Smooth muscle cell (in vitro differentiated cells): Measurements from ENCODE around the gene CCNY. TPM values are rescaled to one million over a fixed set of nuclear protein-coding genes. Genes with fewer than 3 reads are reported as not detected.

Experiments
- DNase-seq: peaks from one replicate; lab custom pipeline; 2025; ENCODE audit not compliant: unreplicated experiment; lab: John Stamatoyannopoulos, UW
- H2AFZ ChIP-seq: fragments of 200-600 bp; sonication (generic); 2 replicates; pipeline ENCODE4 v1.6.0; 2016; ENCODE audit warnings: antibody characterized with exemption, low read depth, mild to moderate bottlenecking
- H3F3A ChIP-seq: fragments of 200-600 bp; sonication (generic); 2 replicates; pipeline ENCODE4 v1.6.0; 2017; ENCODE audit warnings: antibody characterized with exemption, low read depth
- H3K27ac ChIP-seq: fragments of 200-600 bp; sonication (generic); 2 replicates; pipeline ENCODE4 v1.5.1; 2016; ENCODE audit warnings: low read depth, mild to moderate bottlenecking
- H3K27me3 ChIP-seq: fragments of 200-600 bp; sonication (generic); 2 replicates; pipeline ENCODE4 v1.6.1; 2016; ENCODE audit warnings: low read depth, mild to moderate bottlenecking
- H3K36me3 ChIP-seq: fragments of 200-600 bp; sonication (generic); 2 replicates; pipeline ENCODE4 v1.5.1; 2016; ENCODE audit warnings: low read depth
- H3K4me1 ChIP-seq: fragments of 200-600 bp; sonication (generic); 2 replicates; pipeline ENCODE4 v1.5.1; 2016; ENCODE audit warnings: low read depth
- H3K4me2 ChIP-seq: fragments of 200-600 bp; sonication (generic); 2 replicates; pipeline ENCODE4 v1.6.0; 2016; ENCODE audit warnings: mild to moderate bottlenecking
- H3K4me3 ChIP-seq: fragments of 200-600 bp; sonication (generic); 2 replicates; pipeline ENCODE4 v1.5.1; 2016; ENCODE audit warnings: mild to moderate bottlenecking
- H3K79me2 ChIP-seq: fragments of 200-600 bp; sonication (generic); 2 replicates; pipeline ENCODE4 v1.6.0; 2016; ENCODE audit warnings: low read depth, mild to moderate bottlenecking
- H3K9ac ChIP-seq: fragments of 200-600 bp; sonication (generic); 2 replicates; pipeline ENCODE4 v1.6.0; 2016; ENCODE audit warnings: low read depth
- H3K9me3 ChIP-seq: fragments of 200-600 bp; sonication (generic); replicated peaks from 2 replicates; pipeline ENCODE4 v1.5.1; 2016; ENCODE audit warnings: low read depth
- H4K20me1 ChIP-seq: fragments of 200-600 bp; sonication (generic); 2 replicates; pipeline ENCODE4 v1.6.0; 2016; ENCODE audit warnings: low read depth
- WGBS: methylation state at CpG from one replicate; pipeline ENCODE4 v1.1.7; 2016; ENCODE audit warnings: low lambda C conversion rate; 5-methylcytosine and 5-hydroxymethylcytosine counted together
- polyA plus RNA-seq: library from polyadenylated mRNA; unstranded; fragments of >200 nt; fragmentation: Nextera tagmentation; extraction: Ambion mirVana; gene quantifications from 2 replicates; pipeline ENCODE4 v1.2.1, GENCODE V29; 2016
- total RNA-seq: library from RNA; depleted of rRNA; stranded (reverse); fragments of >200 nt; gene quantifications from 2 replicates; pipeline ENCODE4 v1.2.3, GENCODE V29; 2014
- TF ChIP-seq, protein P1 (sequence below): fragments of 200-600 bp; sonication (generic); IDR thresholded peaks from 2 replicates; pipeline ENCODE4 v1.5.1; 2017; ENCODE audit warnings: borderline replicate concordance, mild to moderate bottlenecking, antibody characterized with exemption; ENCODE audit not compliant: insufficient read depth, poor library complexity, severe bottlenecking

The CCNY gene
- total and polyA plus RNA-seq, 2 experiments from 2014 or later = 46.9 to 57.5 TPM

DNA sequence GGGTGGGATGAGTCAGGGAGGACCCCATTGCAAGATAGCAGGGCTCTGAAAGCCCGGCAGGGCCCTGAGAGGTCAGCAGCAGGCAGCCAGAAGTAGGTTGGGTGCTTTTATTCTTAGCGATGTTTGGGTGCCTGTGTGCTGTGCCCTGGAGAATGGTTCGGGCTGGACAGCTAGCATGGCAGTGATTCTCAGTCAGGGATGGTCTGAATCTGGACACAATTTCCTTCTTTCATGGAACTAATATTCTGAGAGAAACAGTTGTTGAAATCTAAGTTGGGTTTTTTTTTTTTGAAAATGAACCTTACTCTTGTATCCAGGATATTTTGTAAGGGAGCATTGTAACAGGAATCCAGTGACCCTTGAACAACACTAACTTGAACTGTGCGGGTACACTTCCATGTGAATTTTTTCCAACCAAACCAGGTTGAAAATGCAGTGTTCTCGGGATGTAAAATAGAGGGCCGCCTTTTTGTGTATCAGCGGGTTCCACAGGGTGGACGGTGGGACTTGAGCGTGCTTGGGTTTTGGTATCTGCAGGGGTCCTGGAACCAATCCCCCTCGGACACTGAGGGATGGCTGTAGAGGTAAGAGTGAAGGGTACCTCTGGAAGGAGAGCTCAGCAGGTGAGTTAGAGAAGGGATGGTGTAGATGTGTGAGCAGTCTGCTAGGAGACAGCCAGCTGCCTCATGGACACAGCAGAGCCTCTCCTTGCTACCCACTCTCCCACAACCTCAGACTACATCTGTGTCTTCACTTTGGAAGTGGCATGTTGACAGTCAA lies 12.5 kb downstream of the CCNY start:
- H3K79me2 ChIP-seq = peaks cover 91% of the 10 kb centered on the region
- peaks cover 9% of the 10 kb centered on the region for H3F3A ChIP-seq
- no peaks in the 10 kb centered on the region for H3K27me3 ChIP-seq
- H4K20me1 ChIP-seq = peaks cover 100% of the 10 kb centered on the region
- no peak overlapping the region for H2AFZ ChIP-seq
- DNase-seq = no peak
- TF ChIP-seq, protein P1, sequence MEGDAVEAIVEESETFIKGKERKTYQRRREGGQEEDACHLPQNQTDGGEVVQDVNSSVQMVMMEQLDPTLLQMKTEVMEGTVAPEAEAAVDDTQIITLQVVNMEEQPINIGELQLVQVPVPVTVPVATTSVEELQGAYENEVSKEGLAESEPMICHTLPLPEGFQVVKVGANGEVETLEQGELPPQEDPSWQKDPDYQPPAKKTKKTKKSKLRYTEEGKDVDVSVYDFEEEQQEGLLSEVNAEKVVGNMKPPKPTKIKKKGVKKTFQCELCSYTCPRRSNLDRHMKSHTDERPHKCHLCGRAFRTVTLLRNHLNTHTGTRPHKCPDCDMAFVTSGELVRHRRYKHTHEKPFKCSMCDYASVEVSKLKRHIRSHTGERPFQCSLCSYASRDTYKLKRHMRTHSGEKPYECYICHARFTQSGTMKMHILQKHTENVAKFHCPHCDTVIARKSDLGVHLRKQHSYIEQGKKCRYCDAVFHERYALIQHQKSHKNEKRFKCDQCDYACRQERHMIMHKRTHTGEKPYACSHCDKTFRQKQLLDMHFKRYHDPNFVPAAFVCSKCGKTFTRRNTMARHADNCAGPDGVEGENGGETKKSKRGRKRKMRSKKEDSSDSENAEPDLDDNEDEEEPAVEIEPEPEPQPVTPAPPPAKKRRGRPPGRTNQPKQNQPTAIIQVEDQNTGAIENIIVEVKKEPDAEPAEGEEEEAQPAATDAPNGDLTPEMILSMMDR = no peak
- no peak overlapping the region for H3K4me2 ChIP-seq
- 89% methylated on average over 10 of the region's 10 CpGs for WGBS
- H3K36me3 ChIP-seq = no peaks in the 10 kb centered on the region
- H3K9ac ChIP-seq = no peak overlapping the region
- no peaks in the 10 kb centered on the region for H3K9me3 ChIP-seq
- H3K4me1 ChIP-seq = peaks cover 15% of the 10 kb centered on the region
- H3K4me3 ChIP-seq = no peak overlapping the region
- H3K27ac ChIP-seq = peak overlapping the region; percentile 34

DNA sequence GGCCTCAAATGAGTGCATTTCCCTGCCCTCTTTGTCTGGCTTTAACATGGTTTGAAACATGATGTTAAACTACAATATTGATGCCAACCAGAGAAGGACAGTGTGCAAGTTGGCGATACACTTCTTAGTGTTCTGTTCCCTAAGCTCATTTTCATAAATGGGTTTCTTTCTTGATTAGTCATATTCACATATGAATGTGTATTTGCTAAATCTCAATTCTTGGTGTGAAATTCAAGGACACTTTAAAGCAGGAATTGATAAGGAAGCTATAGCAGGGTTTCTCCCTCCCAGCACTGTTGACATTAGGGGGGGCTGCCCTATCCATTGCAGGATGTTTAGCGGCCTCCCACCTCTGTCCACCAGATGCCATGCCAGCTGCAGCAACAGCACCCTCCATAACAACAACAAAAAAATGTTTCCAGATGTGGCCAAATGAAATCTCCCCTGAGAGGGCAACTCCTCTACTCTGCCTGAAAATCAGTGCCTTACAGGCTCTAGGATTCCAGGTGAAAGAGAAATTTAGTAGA lies 13.1 kb downstream of the CCNY start:
- no peak overlapping the region for H2AFZ ChIP-seq
- H3K9me3 ChIP-seq = no peaks in the 10 kb centered on the region
- peaks cover 15% of the 10 kb centered on the region for H3K4me1 ChIP-seq
- TF ChIP-seq, protein P1 = no peak
- peaks cover 9% of the 10 kb centered on the region for H3F3A ChIP-seq
- H3K79me2 ChIP-seq = peaks cover 91% of the 10 kb centered on the region
- no peak overlapping the region for H3K4me2 ChIP-seq
- H3K9ac ChIP-seq = no peak overlapping the region
- H3K27me3 ChIP-seq = no peaks in the 10 kb centered on the region
- DNase-seq = no peak
- no peaks in the 10 kb centered on the region for H3K36me3 ChIP-seq
- whole genome bisulfite sequencing = 92% methylated on average over 2 of the region's 2 CpGs
- H3K4me3 ChIP-seq = no peak overlapping the region
- no peak overlapping the region for H3K27ac ChIP-seq
- H4K20me1 ChIP-seq = peaks cover 100% of the 10 kb centered on the region

DNA sequence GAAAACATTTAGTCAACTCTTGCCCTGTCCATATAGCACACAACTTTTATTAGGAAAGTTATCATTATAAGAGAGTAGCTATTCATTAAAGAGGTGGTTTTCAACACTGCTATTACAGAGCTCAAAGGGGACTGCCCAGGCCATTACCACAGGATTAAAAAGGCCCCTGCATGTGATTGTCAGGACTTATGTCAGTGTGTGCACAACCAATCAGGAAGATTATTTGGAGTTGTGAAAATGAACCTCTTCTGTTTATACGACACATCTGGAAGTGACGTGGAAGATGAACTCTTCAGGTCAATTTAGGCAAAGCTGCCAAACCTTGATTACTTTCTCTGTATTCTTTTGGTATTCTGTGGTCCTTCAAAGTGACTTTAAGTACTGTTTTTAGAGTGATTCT lies 14.7 kb downstream of the CCNY start:
- Histone ChIP-seq H3K4me2 (no peak overlapping the region), H3K9ac (no peak overlapping the region), H3K36me3 (no peaks in the 10 kb centered on the region), H3K4me3 (no peak overlapping the region), H3K4me1 (peaks cover 14% of the 10 kb centered on the region), H2AFZ (no peak overlapping the region), H3K27me3 (no peaks in the 10 kb centered on the region), H4K20me1 (peaks cover 100% of the 10 kb centered on the region), H3F3A (peaks cover 9% of the 10 kb centered on the region), H3K9me3 (no peaks in the 10 kb centered on the region), H3K27ac (no peak overlapping the region), H3K79me2 (peaks cover 91% of the 10 kb centered on the region)
- WGBS = 62% methylated on average over 2 of the region's 2 CpGs
- TF ChIP-seq, protein P1 = no peak
- no peak for DNase-seq
